ENCODE measurements around the gene MBLAC1.

Gene MBLAC1

DNA sequence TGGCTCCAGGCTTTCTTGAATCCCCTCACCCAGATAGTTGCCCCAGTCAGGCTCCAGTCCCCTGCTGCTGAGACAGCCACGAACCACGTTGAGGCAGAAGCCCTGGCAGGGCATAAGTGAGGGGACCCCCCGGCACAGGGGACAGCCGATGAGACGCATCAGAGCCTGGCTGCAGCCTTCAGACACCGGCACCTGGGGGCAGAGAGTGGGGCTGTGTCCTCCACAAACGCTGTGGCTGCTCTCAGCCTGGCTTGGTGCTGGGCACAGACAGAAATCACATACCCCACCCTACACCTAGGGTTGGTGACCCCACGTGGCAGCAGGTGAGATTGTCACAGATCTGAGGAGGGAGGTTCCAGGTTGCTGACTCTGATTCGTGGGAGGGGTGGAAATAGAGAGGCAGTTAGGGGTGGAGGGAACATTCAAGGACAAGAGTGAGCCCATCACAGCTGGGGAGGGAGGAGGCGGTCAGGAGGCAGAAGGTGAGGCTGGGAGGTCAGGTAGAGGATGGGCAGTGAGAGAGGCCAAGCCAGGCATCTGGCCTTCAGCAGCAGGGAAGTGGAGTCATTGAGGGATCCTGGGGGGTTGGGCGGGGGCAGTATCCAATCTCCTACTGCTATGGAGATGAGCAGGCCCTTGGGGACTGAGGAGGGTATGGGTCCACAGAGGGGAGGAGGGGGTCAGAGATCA lies 47.2 kb downstream of the MBLAC1 start:
- DNase-seq: no peak

DNA sequence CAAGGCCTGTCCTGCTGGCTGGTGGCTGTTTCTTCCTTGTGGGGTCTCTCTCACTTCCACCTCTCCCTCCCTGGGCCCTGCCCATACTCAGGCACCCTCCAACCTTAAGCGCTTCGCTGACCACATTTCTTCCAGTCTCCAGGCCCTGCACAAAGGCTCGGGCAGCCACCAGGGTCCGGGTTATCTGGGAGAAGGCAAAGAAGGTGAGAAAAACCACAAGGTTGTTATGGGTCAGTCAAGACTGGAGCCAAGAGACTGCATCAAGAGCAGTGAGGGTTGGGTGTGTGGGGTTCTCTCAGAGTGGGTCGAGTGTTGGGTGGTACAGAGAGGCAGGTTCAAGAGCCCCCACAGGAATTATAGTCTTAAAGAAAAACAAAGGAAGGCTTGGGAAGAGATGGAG lies 47.8 kb downstream of the MBLAC1 start:
- no peak for DNase-seq

GRCh38 chr7:100175296-100175935 lies 48.6 kb downstream of the MBLAC1 start:
- no peak for DNase-seq

DNA sequence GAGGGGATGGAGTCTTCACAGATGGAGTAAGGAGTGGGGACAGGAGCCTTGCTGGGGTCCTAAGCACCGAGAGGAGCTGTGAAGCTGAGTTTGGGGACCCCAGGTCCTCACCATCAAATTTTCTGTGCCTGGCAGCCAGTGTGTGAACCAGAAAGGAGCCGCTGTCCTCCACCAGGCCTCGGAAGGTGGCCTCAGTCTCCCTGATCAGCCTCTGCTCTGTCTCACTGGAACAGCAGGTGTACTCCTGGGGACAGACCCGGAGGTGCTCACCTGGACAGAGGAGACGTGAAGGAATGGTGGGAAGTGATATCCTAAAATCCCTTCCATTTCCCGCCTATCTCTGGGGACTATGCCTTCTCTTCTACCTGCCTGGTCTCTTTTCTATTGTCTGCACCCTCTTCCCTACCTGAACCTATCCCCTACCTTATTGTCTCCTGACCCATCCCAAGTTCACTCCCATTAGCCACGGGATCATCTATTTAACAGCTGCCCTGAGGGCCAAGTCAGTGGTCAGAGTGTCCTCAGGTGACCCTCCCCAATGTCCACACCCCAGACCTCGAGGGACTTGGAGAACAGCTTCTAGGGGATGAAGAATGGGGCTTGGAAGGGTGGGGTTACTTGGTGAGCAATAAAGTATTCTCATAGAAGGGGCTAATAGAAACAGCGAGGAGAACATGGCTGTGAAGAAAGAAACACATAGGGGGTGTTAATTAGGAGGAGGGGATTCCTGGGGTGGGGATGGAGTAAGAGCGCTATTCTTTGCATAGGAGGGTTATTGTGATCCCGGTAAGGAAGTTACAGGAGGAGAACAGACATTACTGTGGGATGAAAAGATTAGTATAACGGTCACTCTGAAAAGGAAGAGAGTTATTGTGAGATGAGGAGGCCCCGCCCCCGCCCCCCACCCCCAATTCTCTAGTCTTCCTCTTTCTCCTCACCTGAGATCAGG lies 49.6 kb downstream of the MBLAC1 start:
- no peak for DNase-seq

DNA sequence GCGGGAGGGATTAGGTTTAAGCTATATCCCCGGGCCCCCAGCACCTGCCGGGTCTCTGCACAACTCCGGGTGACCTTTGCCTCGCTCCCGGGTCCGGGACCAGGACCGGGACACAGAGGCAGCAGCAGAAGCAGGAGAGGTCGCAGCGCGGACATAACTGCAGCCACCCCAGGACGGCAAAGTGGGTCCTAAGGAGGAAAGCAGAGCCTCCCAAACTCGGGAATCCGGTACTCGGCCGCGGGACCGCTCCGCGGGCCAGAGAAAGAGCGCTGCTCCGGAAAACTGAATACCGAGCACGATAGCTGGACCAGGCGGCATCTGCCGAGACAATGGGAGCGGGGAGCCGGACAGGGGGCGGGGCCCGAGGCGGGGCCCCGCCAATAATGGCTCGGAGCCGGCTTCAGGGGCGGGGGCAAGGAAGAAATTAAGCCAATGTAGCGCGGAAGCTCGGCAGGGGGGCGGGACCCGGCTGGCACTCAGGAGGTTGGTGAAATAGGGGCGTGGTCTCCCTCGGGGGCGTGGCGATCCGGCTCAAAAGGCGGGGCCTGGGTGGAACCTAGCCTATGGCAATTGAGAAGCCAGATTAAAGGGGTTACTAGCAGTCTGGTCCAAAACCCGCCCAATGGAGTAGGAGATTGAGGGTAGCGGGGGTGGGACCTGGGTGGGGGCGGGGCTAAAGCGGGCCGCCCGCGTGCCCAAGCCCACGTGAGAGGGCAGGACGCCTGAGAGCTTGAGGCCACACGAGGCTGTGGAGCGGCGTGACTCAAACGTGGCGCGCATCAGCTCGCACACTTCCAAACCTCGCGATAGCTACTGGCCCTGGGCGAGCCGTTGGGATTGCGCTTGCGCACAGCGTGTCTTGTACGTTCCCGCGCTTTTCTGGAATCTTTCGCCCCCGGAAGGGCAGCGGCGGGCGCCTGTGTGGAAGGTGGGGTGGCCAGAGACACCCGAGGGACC lies 50.6 kb downstream of the MBLAC1 start, which contains the start of the genes GPC2 and STAG3:
TSS of gene GPC2 (minus strand) at position 337 of the 957 bp plus-strand sequence. CDS start at position 155, 182 bp downstream.
TSS of gene STAG3 (plus strand) at position 874 of the 957 bp plus-strand sequence. CDS start 2,639 bp downstream, outside the sequence.
- peak; percentile 97 to 99 for DNase-seq

Data from activated CD4-positive, alpha-beta T cell treated with anti-CD3 and anti-CD28 coated beads for 4 hours (primary cell).